Common myeloid progenitor, CD34-positive (primary cell): ENCODE measurements around the gene APEX1.

ENCODE experiments used
- CTCF ChIA-PET: fragments of 350-600 bp; sonication (Branson Sonifier 250); formaldehyde crosslinking; loops from one replicate; lab custom pipeline; 2021; ENCODE audit warnings: antibody characterized with exemption; lab: Charles Lee
- POLR2A ChIA-PET: fragments of 350-600 bp; sonication (Branson Sonifier 250); formaldehyde crosslinking; loops from one replicate; lab custom pipeline; 2021; ENCODE audit warnings: antibody characterized with exemption; lab: Charles Lee
- DNase-seq, 3 donors: peaks; one replicate each; pipeline versions ENCODE4 v3.0.0 to v3.0.0-alpha.2; 2013
- H3K27ac ChIP-seq, 2 experiments: 1 replicate in 1 of 2; 2 replicates in 1 of 2; pipeline ENCODE4 v1.7.0; 2013; ENCODE audit warnings: inconsistent platforms in 2 of 2, low read length in 2 of 2, mild to moderate bottlenecking in 2 of 2, low read depth in 1 of 2, moderate library complexity in 1 of 2; ENCODE audit not compliant: severe bottlenecking in 2 of 2, insufficient read depth in 1 of 2, poor library complexity in 1 of 2
- H3K27me3 ChIP-seq, 5 experiments: replicated peaks in 2 of 5; 1 replicate in 3 of 5; 2 replicates in 2 of 5; pipeline versions ENCODE4 v1.6.1 to v1.7.0; 2013; ENCODE audit warnings: low read length in 4 of 5, mild to moderate bottlenecking in 2 of 5, moderate library complexity in 2 of 5, inconsistent platforms in 1 of 5; ENCODE audit not compliant: insufficient read depth in 5 of 5, control insufficient read depth in 4 of 5
- H3K36me3 ChIP-seq, 4 experiments: 1 replicate in 2 of 4; 2 replicates in 2 of 4; pipeline versions ENCODE4 v1.6.1 to v1.7.0; 2013; ENCODE audit warnings: low read length in 3 of 4, control low read depth in 1 of 4, mild to moderate bottlenecking in 1 of 4; ENCODE audit not compliant: control insufficient read depth in 4 of 4, insufficient read depth in 4 of 4
- H3K4me1 ChIP-seq, 4 experiments: 1 replicate in 3 of 4; 2 replicates in 1 of 4; pipeline versions ENCODE4 v1.6.1 to v1.7.1; 2013; ENCODE audit warnings: low read length in 3 of 4, mild to moderate bottlenecking in 3 of 4, control low read depth in 1 of 4, inconsistent platforms in 1 of 4, moderate library complexity in 1 of 4; ENCODE audit not compliant: control insufficient read depth in 4 of 4, insufficient read depth in 4 of 4; ENCODE audit errors: control extremely low read depth in 1 of 4
- H3K4me3 ChIP-seq, 7 experiments: 1 replicate in 4 of 7; 2 replicates in 3 of 7; pipeline versions ENCODE4 v1.5.1 to v1.7.0; 2013; ENCODE audit warnings: mild to moderate bottlenecking in 7 of 7, low read length in 6 of 7, moderate library complexity in 6 of 7, inconsistent platforms in 2 of 7, low read depth in 2 of 7, control low read depth in 1 of 7; ENCODE audit not compliant: insufficient read depth in 4 of 7, control insufficient read depth in 1 of 7; ENCODE audit errors: extremely low read depth in 1 of 7
- H3K9me3 ChIP-seq, 5 experiments: 1 replicate in 4 of 5; 2 replicates in 1 of 5; pipeline versions ENCODE4 v1.6.1 to v1.7.1; 2013; ENCODE audit warnings: low read length in 4 of 5, mild to moderate bottlenecking in 2 of 5, inconsistent platforms in 1 of 5, low read depth in 1 of 5, moderate library complexity in 1 of 5; ENCODE audit not compliant: control insufficient read depth in 4 of 5, insufficient read depth in 2 of 5; ENCODE audit errors: control extremely low read depth in 1 of 5
- WGBS: methylation state at CpG from one replicate; pipeline ENCODE4 v1.1.5; 2013; ENCODE audit not compliant: insufficient coverage; 5-methylcytosine and 5-hydroxymethylcytosine counted together

APEX1 gene

GRCh38 chr14:20458031-20458789 is 3.2 kb downstream of the APEX1 start:
- no peak for DNase-seq
- H3K27ac ChIP-seq: peak overlapping the region; percentile 3 to 15
- CTCF ChIA-PET: interaction anchor here (0.6 to 1.6 kb wide), 3 partner anchors 36 to 116 kb away, joined by 3 to 4 read pairs (median 3); no protein-coding TSS in a partner anchor
- H3K4me3 ChIP-seq: no peak overlapping the region
- H3K4me1 ChIP-seq: peaks cover 15 to 74% (median 44%) of the 10 kb centered on the region in 4 experiments
- POLR2A ChIA-PET: interaction anchor here (0.6 kb wide), 1 partner anchor 11 kb away, joined by 4 read pairs; no protein-coding TSS in a partner anchor
- no peaks in the 10 kb centered on the region for H3K9me3 ChIP-seq
- no peaks in the 10 kb centered on the region for H3K27me3 ChIP-seq
- H3K36me3 ChIP-seq: peaks cover 5 to 40% (median 29%) of the 10 kb centered on the region in 4 experiments
- 85% methylated on average over 6 of the region's 8 CpGs for WGBS

- 6% methylated on average over 28 of the region's 32 CpGs for WGBS
- Histone ChIP-seq H3K4me1 (peaks cover 15 to 65% (median 34%) of the 10 kb centered on the region in 4 experiments), H3K4me3 (peak overlapping the region; percentile 71 to 91 (median 80)), H3K27me3 (no peaks in the 10 kb centered on the region), H3K36me3 (peaks cover 5 to 40% (median 29%) of the 10 kb centered on the region in 4 experiments), H3K9me3 (no peaks in the 10 kb centered on the region), H3K27ac (peak overlapping the region; percentile 64 to 81)
- CTCF ChIA-PET: interaction anchor here (1.3 to 3.4 kb wide), 4 partner anchors 9 to 70 kb away, joined by 3 to 18 read pairs (median 6); partner anchors contain the start of gene PNP
- peak; percentile 40 to 71 (median 56) for DNase-seq
- POLR2A ChIA-PET: interaction anchor here (0.6 to 1.6 kb wide), 2 partner anchors 9 to 37 kb away, joined by 3 to 11 read pairs; partner anchors contain the start of gene PNP
These were observed 5.6 kb downstream of the APEX1 start for GRCh38 chr14:20460458-20461224.

- Histone ChIP-seq H3K4me1 (peaks cover 8 to 57% (median 26%) of the 10 kb centered on the region in 4 experiments), H3K4me3 (peak within 1 kb of the TSS; percentile 71 to 91 (median 80)), H3K27me3 (no peaks in the 10 kb centered on the region), H3K36me3 (peaks cover 5 to 35% (median 26%) of the 10 kb centered on the region in 4 experiments), H3K27ac (peak within 1 kb of the TSS; percentile 64 to 87), H3K9me3 (no peaks in the 10 kb centered on the region)
- ChIA-PET POLR2A (interaction anchor here (0.6 to 1.6 kb wide), 4 partner anchors 8 to 141 kb away, joined by 3 to 11 read pairs (median 4); partner anchors contain the start of genes PARP2, PNP and TEP1), CTCF (interaction anchor here (0.8 to 3.4 kb wide), 6 partner anchors 8 to 69 kb away, joined by 3 to 18 read pairs (median 3); partner anchors contain the start of gene PNP)
- peak; percentile 100 for DNase-seq
- under 1% methylated on average over 44 of the region's 67 CpGs for WGBS
These were observed 6.5 kb downstream of the APEX1 start, which contains the start of gene PIP4P1 for GRCh38 chr14:20461225-20462141. Gene PIP4P1 (minus strand): TSS chr14:20461434. CDS start chr14:20461325, 109 bp downstream.

GRCh38 chr14:20468764-20469241 is 13.8 kb downstream of the APEX1 start:
- CTCF ChIA-PET: interaction anchor here (1.1 to 3.2 kb wide), 3 partner anchors 8 to 60 kb away, joined by 3 to 14 read pairs (median 9); partner anchors contain the start of gene PIP4P1
- DNase-seq: no peak
- H3K4me3 ChIP-seq: peak overlapping the region; percentile 74 to 98 (median 87)
- H3K27ac ChIP-seq: peak overlapping the region; percentile 68 to 88
- H3K9me3 ChIP-seq: no peaks in the 10 kb centered on the region
- POLR2A ChIA-PET: interaction anchor here (0.7 to 1.9 kb wide), 6 partner anchors 7 to 126 kb away, joined by 3 to 15 read pairs (median 8); partner anchors contain the start of genes APEX1, OSGEP, PARP2 and PIP4P1
- H3K27me3 ChIP-seq: no peaks in the 10 kb centered on the region
- H3K4me1 ChIP-seq: peaks cover 8 to 28% (median 23%) of the 10 kb centered on the region in 4 experiments
- H3K36me3 ChIP-seq: peaks cover 5 to 25% (median 15%) of the 10 kb centered on the region in 4 experiments
- 35% methylated on average over 16 of the region's 16 CpGs for WGBS

GRCh38 chr14:20469242-20469889 is 14.3 kb downstream of the APEX1 start, which contains the start of gene PNP:
Gene PNP (plus strand): TSS chr14:20469406. CDS start chr14:20469525, 119 bp downstream.
- no peaks in the 10 kb centered on the region for H3K9me3 ChIP-seq
- peaks cover 8 to 28% (median 23%) of the 10 kb centered on the region in 4 experiments for H3K4me1 ChIP-seq
- H3K36me3 ChIP-seq: peaks cover 8 to 30% (median 18%) of the 10 kb centered on the region in 4 experiments
- H3K4me3 ChIP-seq: peak within 1 kb of the TSS; percentile 74 to 98 (median 87)
- ChIA-PET POLR2A (interaction anchor here (0.6 to 1.9 kb wide), 11 partner anchors 8 to 126 kb away, joined by 3 to 15 read pairs (median 4); partner anchors contain the start of genes APEX1, OSGEP, PARP2 and PIP4P1), CTCF (interaction anchor here (0.9 to 3.2 kb wide), 11 partner anchors 8 to 228 kb away, joined by 3 to 14 read pairs (median 4); partner anchors contain the start of gene PIP4P1)
- peak; percentile 87 to 95 (median 94) for DNase-seq
- H3K27me3 ChIP-seq: no peaks in the 10 kb centered on the region
- H3K27ac ChIP-seq: peak within 1 kb of the TSS; percentile 68 to 88
- WGBS: under 1% methylated on average over 33 of the region's 40 CpGs
